Measurements from ENCODE around the gene CACNA2D3. TPM values are rescaled to one million over a fixed set of nuclear protein-coding genes. Genes with fewer than 3 reads are reported as not detected.

Gene CACNA2D3
- total RNA-seq, 1 donor from 2014 or later: 3.6 TPM

- Histone ChIP-seq H3K9me3 (no peaks in the 10 kb centered on the region), H3K36me3 (no peaks in the 10 kb centered on the region), H3K4me1 (no peaks in the 10 kb centered on the region), H3K27ac (no peak overlapping the region), H3K4me3 (no peak overlapping the region), H3K27me3 (ENCODE audit: low read depth) (no peaks in the 10 kb centered on the region)
- DNase-seq (no peak), ATAC-seq (no peak)
- intact Hi-C loops (cut with DNase I): no loop called here
- no peak for TF ChIP-seq CTCF (IDR thresholded peaks at IDR 0.05)
Observed at GRCh38 chr3:54536450-54536849, 414.1 kb downstream of the CACNA2D3 start.

GRCh38 chr3:54537506-54537905 lies 415.2 kb downstream of the CACNA2D3 start:
- DNase-seq (no peak), ATAC-seq (peak in 1 of 2 donors; percentile 37)
- H3K27me3 ChIP-seq (ENCODE audit: low read depth): no peaks in the 10 kb centered on the region
- intact Hi-C loops (cut with DNase I): no loop called here
- H3K27ac ChIP-seq: no peak overlapping the region
- H3K9me3 ChIP-seq: no peaks in the 10 kb centered on the region
- H3K4me1 ChIP-seq: no peaks in the 10 kb centered on the region
- no peak for TF ChIP-seq CTCF (IDR thresholded peaks at IDR 0.05)
- H3K36me3 ChIP-seq: no peaks in the 10 kb centered on the region
- no peak overlapping the region for H3K4me3 ChIP-seq

- no peaks in the 10 kb centered on the region for H3K4me1 ChIP-seq
- intact Hi-C loops (cut with DNase I): no loop called here
- no peaks in the 10 kb centered on the region for H3K9me3 ChIP-seq
- no peaks in the 10 kb centered on the region for H3K27me3 ChIP-seq (ENCODE audit: low read depth)
- H3K36me3 ChIP-seq: no peaks in the 10 kb centered on the region
- ATAC-seq (no peak), DNase-seq (no peak)
- no peak for TF ChIP-seq CTCF (IDR thresholded peaks at IDR 0.05)
- no peak overlapping the region for H3K27ac ChIP-seq
- no peak overlapping the region for H3K4me3 ChIP-seq
Observed at GRCh38 chr3:54538346-54538745, 416.0 kb downstream of the CACNA2D3 start.

GRCh38 chr3:54541369-54541768 lies 419.0 kb downstream of the CACNA2D3 start:
- Histone ChIP-seq H3K4me3 (no peak overlapping the region), H3K4me1 (no peaks in the 10 kb centered on the region)
- no peak for ATAC-seq

GRCh38 chr3:54543446-54543845 lies 421.1 kb downstream of the CACNA2D3 start:
- no peak for ATAC-seq
- no peak overlapping the region for H3K27ac ChIP-seq
- intact Hi-C loops (cut with DNase I): no loop called here
- no peaks in the 10 kb centered on the region for H3K9me3 ChIP-seq
- no peaks in the 10 kb centered on the region for H3K27me3 ChIP-seq (ENCODE audit: low read depth)
- no peak overlapping the region for H3K4me3 ChIP-seq
- TF ChIP-seq CTCF (IDR thresholded peaks at IDR 0.05): no peak
- no peak for DNase-seq
- H3K4me1 ChIP-seq: no peaks in the 10 kb centered on the region
- H3K36me3 ChIP-seq: no peaks in the 10 kb centered on the region

More at GRCh38 chr3:54541369-54541768, 419.0 kb downstream of the CACNA2D3 start:
- Histone ChIP-seq H3K9me3 (no peaks in the 10 kb centered on the region), H3K27ac (no peak overlapping the region), H3K27me3 (ENCODE audit: low read depth) (no peaks in the 10 kb centered on the region), H3K36me3 (no peaks in the 10 kb centered on the region)
- intact Hi-C loops (cut with DNase I): no loop called here
- no peak for TF ChIP-seq CTCF (IDR thresholded peaks at IDR 0.05)
- no peak for DNase-seq

- no peak for ATAC-seq
- Histone ChIP-seq H3K4me3 (no peak overlapping the region), H3K9me3 (no peaks in the 10 kb centered on the region), H3K27me3 (ENCODE audit: low read depth) (no peaks in the 10 kb centered on the region), H3K36me3 (no peaks in the 10 kb centered on the region), H3K27ac (no peak overlapping the region), H3K4me1 (no peaks in the 10 kb centered on the region)
- intact Hi-C loops (cut with DNase I): no loop called here
- DNase-seq: no peak
- TF ChIP-seq CTCF (IDR thresholded peaks at IDR 0.05): no peak
Observed at GRCh38 chr3:54547051-54547450, 424.7 kb downstream of the CACNA2D3 start.
